Smooth muscle cell (in vitro differentiated cells): ENCODE data around the gene PGAP3. TPM values are rescaled to one million over a fixed set of nuclear protein-coding genes. Genes with fewer than 3 reads are reported as not detected.

Experiments
- DNase-seq: peaks from one replicate; lab custom pipeline; 2025; ENCODE audit not compliant: unreplicated experiment; lab: John Stamatoyannopoulos, UW
- H2AFZ ChIP-seq: fragments of 200-600 bp; sonication (generic); 2 replicates; pipeline ENCODE4 v1.6.0; 2016; ENCODE audit warnings: antibody characterized with exemption, low read depth, mild to moderate bottlenecking
- H3F3A ChIP-seq: fragments of 200-600 bp; sonication (generic); 2 replicates; pipeline ENCODE4 v1.6.0; 2017; ENCODE audit warnings: antibody characterized with exemption, low read depth
- H3K27ac ChIP-seq: fragments of 200-600 bp; sonication (generic); 2 replicates; pipeline ENCODE4 v1.5.1; 2016; ENCODE audit warnings: low read depth, mild to moderate bottlenecking
- H3K27me3 ChIP-seq: fragments of 200-600 bp; sonication (generic); 2 replicates; pipeline ENCODE4 v1.6.1; 2016; ENCODE audit warnings: low read depth, mild to moderate bottlenecking
- H3K36me3 ChIP-seq: fragments of 200-600 bp; sonication (generic); 2 replicates; pipeline ENCODE4 v1.5.1; 2016; ENCODE audit warnings: low read depth
- H3K4me1 ChIP-seq: fragments of 200-600 bp; sonication (generic); 2 replicates; pipeline ENCODE4 v1.5.1; 2016; ENCODE audit warnings: low read depth
- H3K4me2 ChIP-seq: fragments of 200-600 bp; sonication (generic); 2 replicates; pipeline ENCODE4 v1.6.0; 2016; ENCODE audit warnings: mild to moderate bottlenecking
- H3K4me3 ChIP-seq: fragments of 200-600 bp; sonication (generic); 2 replicates; pipeline ENCODE4 v1.5.1; 2016; ENCODE audit warnings: mild to moderate bottlenecking
- H3K79me2 ChIP-seq: fragments of 200-600 bp; sonication (generic); 2 replicates; pipeline ENCODE4 v1.6.0; 2016; ENCODE audit warnings: low read depth, mild to moderate bottlenecking
- H3K9ac ChIP-seq: fragments of 200-600 bp; sonication (generic); 2 replicates; pipeline ENCODE4 v1.6.0; 2016; ENCODE audit warnings: low read depth
- H3K9me3 ChIP-seq: fragments of 200-600 bp; sonication (generic); replicated peaks from 2 replicates; pipeline ENCODE4 v1.5.1; 2016; ENCODE audit warnings: low read depth
- H4K20me1 ChIP-seq: fragments of 200-600 bp; sonication (generic); 2 replicates; pipeline ENCODE4 v1.6.0; 2016; ENCODE audit warnings: low read depth
- whole genome bisulfite sequencing: methylation state at CpG from one replicate; pipeline ENCODE4 v1.1.7; 2016; ENCODE audit warnings: low lambda C conversion rate; 5-methylcytosine and 5-hydroxymethylcytosine counted together
- polyA plus RNA-seq: library from polyadenylated mRNA; unstranded; fragments of >200 nt; fragmentation: Nextera tagmentation; extraction: Ambion mirVana; gene quantifications from 2 replicates; pipeline ENCODE4 v1.2.1, GENCODE V29; 2016
- total RNA-seq: library from RNA; depleted of rRNA; stranded (reverse); fragments of >200 nt; gene quantifications from 2 replicates; pipeline ENCODE4 v1.2.3, GENCODE V29; 2014
- TF ChIP-seq, protein P1 (sequence below): fragments of 200-600 bp; sonication (generic); IDR thresholded peaks from 2 replicates; pipeline ENCODE4 v1.5.1; 2017; ENCODE audit warnings: borderline replicate concordance, mild to moderate bottlenecking, antibody characterized with exemption; ENCODE audit not compliant: insufficient read depth, poor library complexity, severe bottlenecking

The PGAP3 gene
- total and polyA plus RNA-seq, 2 experiments from 2014 or later: 19.1 to 19.4 TPM

DNA sequence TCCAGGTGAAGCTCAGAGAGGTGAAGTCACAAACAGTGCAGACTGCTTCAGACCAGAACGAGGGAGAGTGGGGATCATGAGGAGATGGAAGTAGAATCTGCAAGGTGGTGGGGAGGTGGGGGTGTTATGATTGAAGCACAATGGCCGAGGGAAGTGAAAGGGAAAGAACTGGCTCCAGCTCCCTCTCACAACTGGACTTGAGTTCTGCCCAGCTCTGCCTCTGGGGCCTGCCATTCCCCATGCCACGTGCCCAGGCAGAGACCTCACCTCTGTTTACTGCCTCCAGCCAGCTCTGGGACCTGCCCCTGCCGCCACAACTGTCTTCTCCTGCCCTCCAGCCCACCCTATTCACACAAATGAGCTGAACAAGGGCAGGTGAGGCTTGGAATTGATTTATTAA, 17.1 kb downstream of the PGAP3 start:
- Histone ChIP-seq H3F3A (no peaks in the 10 kb centered on the region), H3K4me3 (no peak overlapping the region), H3K4me2 (no peak overlapping the region), H3K36me3 (no peaks in the 10 kb centered on the region), H3K27me3 (peaks cover 58% of the 10 kb centered on the region), H3K9me3 (no peaks in the 10 kb centered on the region), H3K9ac (no peak overlapping the region), H2AFZ (no peak overlapping the region), H3K79me2 (no peaks in the 10 kb centered on the region), H3K4me1 (peaks cover 10% of the 10 kb centered on the region), H4K20me1 (no peaks in the 10 kb centered on the region), H3K27ac (no peak overlapping the region)
- no peak for DNase-seq
- TF ChIP-seq, protein P1, sequence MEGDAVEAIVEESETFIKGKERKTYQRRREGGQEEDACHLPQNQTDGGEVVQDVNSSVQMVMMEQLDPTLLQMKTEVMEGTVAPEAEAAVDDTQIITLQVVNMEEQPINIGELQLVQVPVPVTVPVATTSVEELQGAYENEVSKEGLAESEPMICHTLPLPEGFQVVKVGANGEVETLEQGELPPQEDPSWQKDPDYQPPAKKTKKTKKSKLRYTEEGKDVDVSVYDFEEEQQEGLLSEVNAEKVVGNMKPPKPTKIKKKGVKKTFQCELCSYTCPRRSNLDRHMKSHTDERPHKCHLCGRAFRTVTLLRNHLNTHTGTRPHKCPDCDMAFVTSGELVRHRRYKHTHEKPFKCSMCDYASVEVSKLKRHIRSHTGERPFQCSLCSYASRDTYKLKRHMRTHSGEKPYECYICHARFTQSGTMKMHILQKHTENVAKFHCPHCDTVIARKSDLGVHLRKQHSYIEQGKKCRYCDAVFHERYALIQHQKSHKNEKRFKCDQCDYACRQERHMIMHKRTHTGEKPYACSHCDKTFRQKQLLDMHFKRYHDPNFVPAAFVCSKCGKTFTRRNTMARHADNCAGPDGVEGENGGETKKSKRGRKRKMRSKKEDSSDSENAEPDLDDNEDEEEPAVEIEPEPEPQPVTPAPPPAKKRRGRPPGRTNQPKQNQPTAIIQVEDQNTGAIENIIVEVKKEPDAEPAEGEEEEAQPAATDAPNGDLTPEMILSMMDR: no peak
- WGBS: 81% methylated on average over 4 of the region's 4 CpGs

DNA sequence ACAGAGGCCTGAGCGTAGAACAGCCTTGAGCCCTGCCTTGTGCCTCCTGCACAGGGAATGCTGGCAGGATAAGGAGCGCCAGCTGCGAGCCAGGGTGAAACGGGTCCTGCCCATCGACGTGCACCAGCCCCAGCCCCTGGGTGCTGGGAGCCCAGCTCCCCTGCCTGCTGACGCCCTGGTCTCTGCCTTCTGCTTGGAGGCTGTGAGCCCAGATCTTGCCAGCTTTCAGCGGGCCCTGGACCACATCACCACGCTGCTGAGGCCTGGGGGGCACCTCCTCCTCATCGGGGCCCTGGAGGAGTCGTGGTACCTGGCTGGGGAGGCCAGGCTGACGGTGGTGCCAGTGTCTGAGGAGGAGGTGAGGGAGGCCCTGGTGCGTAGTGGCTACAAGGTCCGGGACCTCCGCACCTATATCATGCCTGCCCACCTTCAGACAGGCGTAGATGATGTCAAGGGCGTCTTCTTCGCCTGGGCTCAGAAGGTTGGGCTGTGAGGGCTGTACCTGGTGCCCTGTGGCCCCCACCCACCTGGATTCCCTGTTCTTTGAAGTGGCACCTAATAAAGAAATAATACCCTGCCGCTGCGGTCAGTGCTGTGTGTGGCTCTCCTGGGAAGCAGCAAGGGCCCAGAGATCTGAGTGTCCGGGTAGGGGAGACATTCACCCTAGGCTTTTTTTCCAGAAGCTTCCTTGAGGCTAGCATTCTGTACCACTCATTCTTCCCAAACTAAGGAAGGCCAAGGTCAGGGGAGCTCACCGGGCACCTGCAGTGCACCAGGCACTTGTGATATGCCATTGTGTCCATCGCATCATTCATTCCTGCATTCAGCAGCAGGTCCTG, 17.7 kb downstream of the PGAP3 start:
- no peaks in the 10 kb centered on the region for H4K20me1 ChIP-seq
- TF ChIP-seq, protein P1: no peak
- DNase-seq: no peak

DNA sequence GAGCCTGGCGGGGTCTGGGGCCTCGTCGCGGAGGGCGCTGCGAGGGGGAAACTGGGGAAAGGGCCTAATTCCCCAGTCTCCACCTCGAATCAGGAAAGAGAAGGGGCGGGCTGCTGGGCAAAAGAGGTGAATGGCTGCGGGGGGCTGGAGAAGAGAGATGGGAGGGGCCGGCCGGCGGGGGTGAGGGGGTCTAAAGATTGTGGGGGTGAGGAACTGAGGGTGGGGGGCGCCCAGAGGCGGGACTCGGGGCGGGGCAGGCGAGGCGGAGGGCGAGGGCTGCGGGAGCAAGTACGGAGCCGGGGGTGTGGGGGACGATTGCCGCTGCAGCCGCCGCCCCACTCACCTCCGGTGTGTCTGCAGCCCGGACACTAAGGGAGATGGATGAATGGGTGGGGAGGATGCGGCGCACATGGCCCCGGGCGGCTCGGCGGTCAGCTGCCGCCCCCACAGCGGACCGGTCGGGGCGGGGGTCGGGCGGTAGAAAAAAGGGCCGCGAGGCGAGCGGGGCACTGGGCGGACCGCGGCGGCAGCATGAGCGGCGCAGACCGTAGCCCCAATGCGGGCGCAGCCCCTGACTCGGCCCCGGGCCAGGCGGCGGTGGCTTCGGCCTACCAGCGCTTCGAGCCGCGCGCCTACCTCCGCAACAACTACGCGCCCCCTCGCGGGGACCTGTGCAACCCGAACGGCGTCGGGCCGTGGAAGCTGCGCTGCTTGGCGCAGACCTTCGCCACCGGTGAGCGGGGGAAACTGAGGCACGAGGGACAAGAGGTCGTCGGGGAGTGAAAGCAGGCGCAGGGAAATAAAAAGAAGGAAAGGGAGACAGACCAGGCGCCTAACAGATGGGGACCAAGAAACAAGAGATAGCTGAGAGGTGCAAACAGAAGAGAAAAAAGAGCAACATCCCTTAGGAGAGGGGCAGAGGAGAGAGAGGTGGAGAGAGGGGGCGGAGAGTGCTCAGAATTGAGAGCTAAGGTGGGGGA, 19.6 kb downstream of the PGAP3 start, which contains the start of gene PNMT:
Gene PNMT, plus strand, starts transcription at position 509 of the 980 bp plus-strand sequence. Its CDS starts 23 bp downstream, at position 532.
- H3F3A ChIP-seq: no peaks in the 10 kb centered on the region
- H4K20me1 ChIP-seq: no peaks in the 10 kb centered on the region
- no peak within 1 kb of the TSS for H3K9ac ChIP-seq
- WGBS: 2% methylated on average over 52 of the region's 85 CpGs
- no peak for DNase-seq
- TF ChIP-seq, protein P1: peak; percentile 57
- peak within 1 kb of the TSS; percentile 50 for H3K4me3 ChIP-seq
- no peaks in the 10 kb centered on the region for H3K36me3 ChIP-seq
- H3K27me3 ChIP-seq: peaks cover 63% of the 10 kb centered on the region
- no peak within 1 kb of the TSS for H3K27ac ChIP-seq
- H3K79me2 ChIP-seq: no peaks in the 10 kb centered on the region
- H3K4me1 ChIP-seq: peaks cover 10% of the 10 kb centered on the region
- peak within 1 kb of the TSS; percentile 93 for H3K4me2 ChIP-seq
- H2AFZ ChIP-seq: peak within 1 kb of the TSS; percentile 31
- H3K9me3 ChIP-seq: no peaks in the 10 kb centered on the region

More for the DNA sequence above, 17.7 kb downstream of the PGAP3 start:
- Histone ChIP-seq H3K9me3 (no peaks in the 10 kb centered on the region), H3K4me2 (no peak overlapping the region), H3K4me3 (no peak overlapping the region), H3K27ac (no peak overlapping the region), H3K36me3 (no peaks in the 10 kb centered on the region), H3K4me1 (peaks cover 10% of the 10 kb centered on the region), H3K9ac (no peak overlapping the region), H2AFZ (no peak overlapping the region), H3K27me3 (peaks cover 63% of the 10 kb centered on the region), H3K79me2 (no peaks in the 10 kb centered on the region), H3F3A (no peaks in the 10 kb centered on the region)
- WGBS: 94% methylated on average over 23 of the region's 23 CpGs
